NK-92 (cell line): Measurements from ENCODE around the gene FRMD8.
A peak's percentile ranks its signal among the peaks of the same experiment; 100 is the strongest.

Source experiments
- DNase-seq: peaks from one replicate; lab custom pipeline; 2025; ENCODE audit not compliant: unreplicated experiment; lab: John Stamatoyannopoulos, UW

Gene FRMD8, protein sequence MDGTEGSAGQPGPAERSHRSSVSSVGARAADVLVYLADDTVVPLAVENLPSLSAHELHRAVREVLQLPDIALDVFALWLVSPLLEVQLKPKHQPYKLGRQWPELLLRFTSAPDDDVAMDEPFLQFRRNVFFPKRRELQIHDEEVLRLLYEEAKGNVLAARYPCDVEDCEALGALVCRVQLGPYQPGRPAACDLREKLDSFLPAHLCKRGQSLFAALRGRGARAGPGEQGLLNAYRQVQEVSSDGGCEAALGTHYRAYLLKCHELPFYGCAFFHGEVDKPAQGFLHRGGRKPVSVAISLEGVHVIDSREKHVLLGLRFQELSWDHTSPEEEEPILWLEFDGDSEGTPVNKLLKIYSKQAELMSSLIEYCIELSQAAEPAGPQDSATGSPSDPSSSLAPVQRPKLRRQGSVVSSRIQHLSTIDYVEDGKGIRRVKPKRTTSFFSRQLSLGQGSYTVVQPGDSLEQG

DNA sequence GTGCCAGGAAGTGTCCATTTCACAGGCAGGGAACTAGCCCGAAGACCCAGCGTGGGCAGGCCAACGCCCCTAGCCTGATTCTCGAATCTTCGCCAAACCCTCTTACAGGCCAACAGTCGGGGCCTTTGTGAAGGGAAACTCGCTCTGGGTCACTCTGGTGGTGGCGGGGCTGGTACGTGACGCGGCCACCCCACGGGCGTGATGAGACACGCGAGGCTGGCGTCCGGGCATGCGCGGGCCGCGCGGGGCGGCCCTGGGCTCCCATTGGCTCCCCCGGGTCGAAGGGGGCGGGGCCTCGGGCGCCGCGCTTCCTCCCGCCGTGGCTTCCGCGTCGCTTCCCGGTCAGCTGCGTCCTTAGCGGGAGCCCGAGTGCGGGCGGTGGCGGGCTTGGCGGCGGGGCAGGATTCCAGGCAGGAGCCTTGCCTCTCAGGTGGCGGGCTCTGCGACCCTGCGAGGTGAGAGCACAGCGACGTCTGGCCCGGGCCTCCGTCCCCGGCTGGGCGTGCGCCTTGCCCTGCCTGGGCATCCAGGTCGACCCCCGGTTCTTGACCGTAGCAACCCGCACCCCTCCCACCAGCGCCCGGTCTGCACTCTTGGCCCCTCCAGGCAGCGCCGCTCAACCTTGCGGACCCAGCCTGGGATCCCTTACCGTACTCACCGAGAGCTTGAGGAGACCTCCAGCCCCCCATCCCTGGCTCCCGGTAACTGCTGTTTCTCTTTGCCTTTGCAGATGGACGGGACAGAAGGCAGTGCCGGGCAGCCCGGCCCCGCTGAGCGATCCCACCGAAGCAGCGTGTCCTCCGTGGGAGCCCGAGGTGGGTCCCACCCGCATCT lies at the start of gene FRMD8:
Gene FRMD8 (plus strand): TSS at position 331 of the 834 bp plus-strand sequence. CDS start 400 bp downstream, at position 731.
- DNase-seq: no peak

DNA sequence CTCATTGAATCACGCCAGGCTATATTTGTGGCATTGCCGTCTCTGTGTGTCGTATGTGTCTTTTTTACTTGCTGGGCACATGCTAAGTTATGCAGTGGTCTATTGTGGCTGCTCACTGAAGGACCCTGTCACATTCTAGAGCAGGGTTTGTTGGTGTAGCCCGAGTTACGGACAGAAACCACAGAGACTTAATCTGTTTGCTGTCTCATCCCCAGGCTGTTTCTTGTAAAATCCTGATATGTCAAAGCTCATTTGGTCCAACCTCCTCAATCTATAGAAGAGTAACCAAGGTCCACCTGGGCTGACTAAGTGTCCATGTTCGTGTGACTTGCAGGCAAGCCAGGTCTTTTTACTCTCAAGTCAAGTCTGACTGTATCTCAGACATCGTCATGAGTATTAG lies 47.8 kb upstream of the FRMD8 start:
- no peak for DNase-seq

DNA sequence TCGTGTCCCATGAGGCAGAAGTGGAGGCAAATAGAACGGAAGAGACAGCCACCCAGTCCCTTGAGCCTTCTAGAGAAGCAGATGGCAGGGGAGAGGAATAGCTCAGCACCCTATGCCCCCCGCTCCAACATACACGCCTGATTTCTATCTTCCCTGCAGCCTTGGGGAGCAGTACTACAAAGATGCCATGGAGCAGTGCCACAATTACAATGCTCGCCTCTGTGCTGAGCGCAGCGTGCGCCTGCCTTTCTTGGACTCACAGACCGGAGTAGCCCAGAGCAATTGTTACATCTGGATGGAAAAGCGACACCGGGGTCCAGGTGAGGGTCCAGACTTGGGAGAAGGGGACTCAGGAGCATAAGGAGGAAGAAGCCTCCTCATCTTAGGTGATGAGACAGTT lies 46.2 kb upstream of the FRMD8 start:
- DNase-seq: no peak

DNA sequence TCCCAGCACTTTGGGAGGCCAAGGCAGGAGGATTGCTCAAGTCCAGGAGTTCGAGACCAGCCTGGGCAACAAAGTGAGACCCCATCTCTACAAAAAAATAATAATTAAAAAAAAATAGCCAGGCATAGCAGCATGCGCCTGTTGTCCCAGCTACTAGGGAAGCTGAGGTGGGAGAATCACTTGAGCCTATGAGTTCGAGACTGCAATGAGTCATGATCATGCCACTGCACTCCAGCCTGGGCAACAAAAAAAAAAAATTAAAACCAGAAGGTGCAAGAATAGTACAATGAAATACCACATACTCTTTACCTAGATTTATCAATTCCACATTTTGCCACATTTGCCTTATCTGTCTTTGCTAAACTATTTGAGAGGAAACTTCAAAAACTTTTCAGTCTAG lies 44.6 kb upstream of the FRMD8 start:
- no peak for DNase-seq

DNA sequence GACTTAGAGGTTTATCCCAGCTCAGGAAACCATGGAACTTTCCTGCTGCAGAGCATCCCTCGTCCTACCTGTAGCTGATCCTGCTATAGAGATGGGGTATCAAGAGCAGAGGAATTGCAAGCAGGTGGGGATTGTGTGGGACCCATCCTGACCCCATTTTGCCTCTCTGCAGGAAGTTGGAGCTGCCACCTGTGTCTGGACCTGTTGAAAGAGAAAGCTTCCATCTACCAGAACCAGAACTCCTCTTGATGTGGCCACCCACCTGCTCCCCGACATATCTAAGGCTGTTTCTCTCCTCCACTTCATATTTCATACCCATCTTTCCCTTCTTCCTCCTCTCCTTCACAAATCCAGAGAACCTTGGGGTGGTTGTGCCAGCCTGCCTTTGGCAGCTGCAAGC lies 34.9 kb upstream of the FRMD8 start:
- DNase-seq: no peak

DNA sequence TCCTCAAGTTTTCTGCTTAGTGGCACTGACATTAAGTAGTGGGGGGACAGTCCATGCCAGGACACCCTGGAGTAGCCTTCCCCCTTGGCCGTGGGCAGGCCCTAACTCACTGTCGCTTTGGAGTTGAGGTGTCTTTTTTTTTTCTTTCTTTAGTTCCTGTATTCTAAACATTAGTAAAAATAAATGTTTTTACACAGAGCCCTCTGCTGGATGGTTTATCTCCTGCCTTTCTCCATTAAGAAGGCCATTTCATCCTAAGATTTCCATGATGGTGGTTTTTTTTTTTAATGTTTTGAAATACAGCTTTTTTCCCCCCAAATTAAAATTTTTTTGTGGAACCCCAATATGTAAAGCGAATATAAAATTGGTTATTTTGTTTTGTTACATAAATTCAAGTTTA lies 33.7 kb upstream of the FRMD8 start:
- no peak for DNase-seq

DNA sequence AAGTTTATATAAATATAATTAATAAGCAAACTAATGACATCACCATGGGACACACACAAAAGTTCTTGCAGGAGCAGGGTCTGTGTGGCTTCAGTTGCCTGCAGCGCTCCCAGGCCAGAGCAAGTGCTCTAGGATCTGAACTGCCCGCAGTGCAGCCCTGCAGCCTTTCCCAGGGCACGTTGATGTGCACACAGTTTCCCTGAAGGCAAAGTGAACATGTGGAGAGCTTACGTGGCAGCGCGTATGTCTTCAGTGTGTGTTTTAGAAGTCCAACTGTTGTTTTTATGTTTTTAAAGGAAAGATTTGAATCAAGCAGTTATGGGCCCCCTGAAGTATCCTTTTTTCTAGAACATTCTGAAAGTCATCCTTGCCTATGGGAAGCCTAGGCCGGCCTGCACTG lies 33.1 kb upstream of the FRMD8 start:
- no peak for DNase-seq

DNA sequence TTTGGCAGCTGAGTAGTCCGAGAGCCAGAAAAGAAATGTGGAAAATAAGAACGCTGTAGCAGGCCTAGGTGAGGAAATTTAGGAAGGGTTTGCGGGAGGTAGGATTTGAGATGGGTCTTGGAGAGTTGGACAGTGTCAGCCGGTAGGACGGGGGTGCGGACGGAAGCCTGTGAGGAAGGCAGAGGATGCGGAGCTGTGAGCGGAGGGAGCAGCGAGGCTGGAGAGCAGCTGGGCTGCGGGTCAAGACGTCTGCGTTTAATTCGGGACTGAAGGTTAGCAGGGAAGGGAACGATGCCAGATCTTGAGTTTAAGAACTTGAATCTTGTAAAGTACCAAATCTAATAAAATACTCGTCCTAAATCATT lies 32.6 kb upstream of the FRMD8 start:
- DNase-seq: no peak

DNA sequence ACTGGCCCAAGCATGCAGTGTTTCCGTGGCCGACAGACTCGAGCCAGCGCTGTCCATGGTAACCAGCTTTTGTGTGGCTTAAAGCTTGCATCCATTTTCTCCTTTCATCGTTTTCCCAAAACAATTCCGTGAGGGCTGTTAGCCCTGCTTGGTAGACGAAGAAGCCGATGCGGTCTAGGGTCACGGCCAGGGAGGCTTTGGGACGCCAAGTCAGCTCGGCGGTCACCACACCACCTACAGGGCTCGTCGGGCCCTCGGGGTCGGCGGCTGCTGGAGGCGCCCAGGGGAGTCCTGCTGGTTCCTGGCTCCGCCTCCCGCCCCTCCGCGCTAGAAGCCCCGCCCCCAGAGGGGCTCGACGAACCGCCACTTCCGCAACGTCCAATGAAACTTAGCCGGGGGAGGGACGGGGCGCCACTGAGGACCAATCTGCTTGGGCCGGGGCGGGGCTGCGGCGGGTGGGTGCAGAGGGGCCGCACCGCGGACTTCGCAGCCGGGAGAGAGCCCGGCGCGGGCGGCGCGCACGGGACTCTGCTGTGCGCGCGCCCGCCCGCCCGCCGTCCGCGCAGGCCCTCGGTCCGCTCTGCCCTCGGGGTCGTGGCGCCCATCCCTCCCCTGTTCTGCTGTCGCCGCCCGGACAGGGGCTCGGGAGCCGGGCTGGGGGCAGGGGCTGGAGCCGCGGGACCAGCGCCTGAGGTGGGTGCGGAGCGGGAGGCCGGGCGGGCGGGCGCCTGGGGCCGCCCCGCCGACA lies 32.0 kb upstream of the FRMD8 start, which contains the start of gene TIGD3:
Gene TIGD3 (plus strand): TSS at position 487 of the 748 bp plus-strand sequence. CDS start 1,058 bp downstream, outside the sequence.
- peak; percentile 82 for DNase-seq

DNA sequence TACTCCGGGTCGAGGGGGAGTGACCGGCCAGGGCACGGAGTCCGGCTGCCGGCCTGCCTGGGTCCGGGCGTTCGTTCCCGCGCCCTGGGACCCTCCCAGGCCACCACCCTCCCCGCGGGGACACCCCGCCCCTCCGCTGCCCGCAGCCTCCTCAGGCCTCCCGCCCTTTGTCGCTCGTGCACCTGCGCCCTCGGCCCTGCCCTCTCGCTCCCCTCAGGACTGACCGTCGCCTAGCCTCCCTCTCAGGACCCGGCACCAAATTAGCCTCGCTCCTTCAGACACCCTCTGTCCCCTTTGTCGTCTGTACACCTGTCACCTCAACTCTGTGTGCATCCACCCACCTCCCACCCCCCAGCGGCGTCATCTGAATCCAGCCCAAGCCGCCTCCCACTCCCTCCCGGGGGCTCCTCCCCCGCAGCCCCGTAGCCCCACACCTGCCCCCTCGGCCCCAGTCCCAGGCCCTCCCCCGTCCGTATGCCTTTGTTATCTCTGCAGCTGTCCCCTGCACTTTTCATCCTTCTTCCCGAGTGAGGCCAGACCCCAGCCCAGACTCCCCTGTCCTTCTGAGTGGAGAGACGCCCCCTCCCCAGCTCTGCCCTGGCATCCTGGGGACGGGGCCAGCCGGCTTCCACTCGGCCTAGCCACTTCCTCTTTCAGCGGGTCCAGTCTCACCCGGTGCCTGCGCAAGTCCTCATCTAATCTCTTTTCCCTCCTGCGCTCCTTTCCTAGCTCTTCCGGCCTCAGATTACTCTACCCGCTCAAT lies 31.2 kb upstream of the FRMD8 start:
- DNase-seq: no peak

DNA sequence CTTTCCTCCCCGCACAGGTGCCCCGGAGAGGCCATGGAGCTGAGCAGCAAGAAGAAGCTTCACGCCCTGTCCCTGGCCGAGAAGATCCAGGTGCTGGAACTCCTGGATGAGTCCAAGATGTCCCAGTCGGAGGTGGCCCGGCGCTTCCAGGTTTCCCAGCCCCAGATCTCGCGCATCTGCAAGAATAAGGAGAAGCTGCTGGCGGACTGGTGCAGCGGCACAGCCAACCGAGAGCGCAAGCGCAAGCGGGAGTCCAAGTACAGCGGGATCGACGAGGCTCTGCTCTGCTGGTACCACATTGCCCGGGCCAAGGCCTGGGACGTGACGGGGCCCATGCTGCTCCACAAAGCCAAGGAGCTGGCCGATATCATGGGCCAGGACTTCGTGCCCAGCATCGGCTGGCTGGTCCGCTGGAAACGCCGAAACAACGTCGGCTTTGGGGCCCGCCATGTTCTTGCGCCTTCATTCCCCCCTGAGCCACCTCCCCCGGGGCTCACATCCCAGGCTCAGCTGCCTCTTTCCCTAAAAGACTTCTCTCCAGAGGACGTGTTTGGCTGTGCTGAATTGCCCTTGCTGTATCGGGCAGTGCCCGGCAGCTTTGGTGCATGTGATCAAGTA lies 30.6 kb upstream of the FRMD8 start:
- no peak for DNase-seq

DNA sequence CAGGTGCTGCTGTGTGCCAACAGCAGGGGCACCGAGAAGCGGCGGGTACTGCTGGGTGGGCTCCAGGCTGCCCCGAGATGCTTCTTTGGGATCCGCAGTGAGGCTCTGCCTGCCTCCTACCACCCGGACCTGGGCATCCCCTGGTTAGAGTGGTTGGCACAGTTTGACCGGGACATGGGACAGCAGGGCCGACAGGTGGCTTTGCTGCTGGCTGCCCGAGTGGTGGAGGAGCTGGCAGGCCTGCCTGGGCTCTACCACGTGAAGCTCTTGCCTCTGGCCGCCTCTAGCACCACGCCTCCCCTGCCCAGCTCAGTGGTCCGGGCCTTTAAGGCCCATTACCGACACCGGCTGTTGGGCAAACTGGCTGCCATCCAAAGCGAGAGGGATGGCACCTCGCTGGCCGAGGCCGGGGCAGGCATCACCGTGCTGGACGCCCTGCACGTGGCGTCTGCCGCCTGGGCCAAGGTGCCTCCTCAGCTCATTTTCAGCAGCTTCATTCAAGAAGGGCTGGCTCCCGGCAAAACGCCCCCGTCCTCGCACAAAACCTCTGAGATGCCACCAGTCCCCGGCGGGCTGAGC lies 30.0 kb upstream of the FRMD8 start:
- DNase-seq: no peak

DNA sequence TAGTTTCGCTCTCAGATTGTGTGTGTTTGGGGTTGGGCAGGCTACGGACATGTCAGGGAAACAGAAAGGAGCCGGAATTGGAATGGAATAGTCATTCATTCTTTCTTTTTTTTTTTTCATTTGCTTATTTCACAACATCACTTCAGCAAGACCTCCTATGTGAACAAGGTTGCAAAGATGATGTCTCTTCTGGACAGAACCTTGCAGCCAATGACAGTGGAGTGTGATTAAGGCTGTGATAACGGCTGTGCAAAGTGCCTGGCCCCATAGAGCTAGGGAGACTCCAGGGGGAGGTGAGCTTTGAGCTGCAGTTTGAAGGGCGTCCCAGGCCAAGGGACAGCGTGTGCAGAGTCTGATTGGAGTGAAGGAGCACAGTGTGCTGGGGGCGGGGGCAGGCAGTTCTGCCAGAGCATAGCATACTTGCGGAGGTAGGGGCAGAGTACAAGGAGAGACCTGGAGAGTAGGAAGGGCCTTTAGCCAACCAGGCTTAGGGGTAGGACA lies 28.5 kb upstream of the FRMD8 start:
- DNase-seq: no peak

DNA sequence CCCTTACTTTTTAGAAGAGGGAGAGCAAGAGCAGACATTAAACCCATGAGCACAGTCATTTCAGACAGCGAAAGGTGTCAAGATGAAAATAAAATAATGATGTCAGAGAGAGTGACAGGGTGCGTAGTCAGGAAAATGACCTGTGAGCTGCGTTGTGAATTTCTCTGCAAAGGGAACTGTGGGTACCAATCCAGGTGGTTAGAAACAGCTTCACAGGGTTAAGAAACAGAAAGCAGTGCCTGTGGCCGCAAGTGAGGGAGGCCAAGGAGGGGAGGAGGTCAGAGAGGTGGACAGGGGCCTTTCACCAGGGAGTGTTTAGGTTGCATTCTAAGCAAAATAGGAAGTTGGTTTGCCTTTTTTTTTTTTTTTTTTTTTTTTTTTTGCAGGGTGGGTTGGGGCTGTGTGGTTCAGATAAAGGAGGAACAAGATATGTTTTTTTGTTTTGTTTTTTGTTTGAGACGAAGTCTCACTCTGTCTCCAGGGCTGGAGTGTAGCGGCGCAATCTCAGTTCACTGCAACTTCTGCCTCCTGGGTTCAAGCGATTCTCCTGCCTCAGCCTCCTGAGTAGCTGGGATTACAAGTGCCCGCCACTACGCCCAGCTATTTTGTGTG lies 24.0 kb upstream of the FRMD8 start:
- no peak for DNase-seq

DNA sequence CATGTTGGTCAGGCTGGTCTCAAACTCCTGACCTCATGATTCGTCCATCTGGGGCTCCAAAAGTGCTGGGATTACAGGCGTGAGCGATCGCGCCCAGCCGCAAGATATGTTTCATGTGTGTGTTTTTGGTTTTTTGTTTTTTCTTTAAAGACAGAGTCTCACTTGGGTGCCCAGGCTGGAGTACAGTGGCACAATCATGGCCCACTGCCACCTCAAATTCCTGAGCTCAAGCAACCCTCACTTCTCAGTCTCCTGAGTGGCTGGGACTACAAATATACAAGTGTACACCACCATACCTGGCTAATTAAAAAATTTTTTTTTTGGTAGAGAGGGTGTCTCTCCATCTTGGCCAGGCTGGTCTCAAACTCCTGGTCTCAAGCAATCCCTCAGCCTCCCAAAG lies 23.5 kb upstream of the FRMD8 start:
- no peak for DNase-seq

DNA sequence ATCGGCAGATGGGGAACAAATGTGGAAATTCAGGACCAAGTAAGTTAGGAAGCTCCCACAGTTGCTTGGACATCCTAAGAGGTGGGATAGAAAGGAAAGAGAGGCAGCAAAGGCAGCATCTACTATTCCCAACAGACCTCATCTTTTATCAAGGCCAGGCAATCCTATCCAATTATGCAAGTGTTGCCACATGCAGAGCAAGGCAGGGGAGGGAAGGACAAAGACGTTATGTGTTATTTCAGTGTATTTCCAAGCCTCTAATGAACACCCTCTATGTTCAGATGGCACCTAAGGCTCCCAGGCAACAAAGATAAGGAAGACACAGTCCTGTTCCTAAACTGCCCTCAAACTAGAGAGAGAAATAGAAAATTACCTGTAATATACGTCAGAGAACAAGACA lies 22.7 kb upstream of the FRMD8 start:
- DNase-seq: no peak

DNA sequence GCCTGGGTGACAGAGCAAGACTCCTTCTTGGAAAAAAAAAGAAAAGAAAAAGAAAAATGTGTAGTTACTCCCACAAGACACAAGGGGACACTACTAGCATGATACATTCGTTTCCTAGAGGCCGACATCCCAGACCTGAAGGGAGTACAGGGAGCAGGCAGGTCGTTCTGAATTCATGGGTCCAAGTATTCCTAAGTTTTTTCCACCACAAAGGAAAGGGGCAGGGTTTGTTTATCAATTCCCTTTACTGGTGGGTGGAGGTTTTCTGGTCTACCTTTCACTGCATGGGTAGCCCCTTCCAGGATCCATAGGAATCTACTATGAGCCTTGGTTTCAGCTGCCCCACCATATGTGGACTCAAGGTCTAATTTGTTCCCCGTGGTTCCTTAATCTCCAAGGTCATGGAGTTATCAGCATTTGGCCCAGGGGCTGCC lies 20.1 kb upstream of the FRMD8 start:
- no peak for DNase-seq

DNA sequence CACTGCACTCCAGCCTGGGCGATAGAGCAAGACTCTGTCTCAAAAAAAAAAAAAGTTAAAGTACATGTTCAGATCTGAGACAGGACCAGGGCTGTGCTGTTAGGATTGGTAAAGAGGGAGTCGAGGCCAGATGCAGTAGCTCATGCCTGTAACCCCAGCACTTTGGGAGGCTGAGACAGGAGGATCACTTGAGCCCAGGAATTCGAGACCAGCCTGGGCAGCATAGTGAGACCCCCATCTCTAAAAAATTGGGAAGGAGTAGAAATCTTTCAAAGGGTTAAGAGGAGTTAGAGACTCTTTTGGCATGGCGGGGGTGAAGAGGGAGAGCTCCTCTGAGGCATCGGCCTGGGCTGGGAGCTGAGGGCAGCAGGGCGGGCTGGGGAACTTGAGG lies 15.8 kb upstream of the FRMD8 start:
- no peak for DNase-seq
